NK-92 (cell line): ENCODE data around the gene GTPBP3.

Source experiments
- DNase-seq: peaks from one replicate; lab custom pipeline; 2025; ENCODE audit not compliant: unreplicated experiment; lab: John Stamatoyannopoulos, UW

GTPBP3 gene

DNA sequence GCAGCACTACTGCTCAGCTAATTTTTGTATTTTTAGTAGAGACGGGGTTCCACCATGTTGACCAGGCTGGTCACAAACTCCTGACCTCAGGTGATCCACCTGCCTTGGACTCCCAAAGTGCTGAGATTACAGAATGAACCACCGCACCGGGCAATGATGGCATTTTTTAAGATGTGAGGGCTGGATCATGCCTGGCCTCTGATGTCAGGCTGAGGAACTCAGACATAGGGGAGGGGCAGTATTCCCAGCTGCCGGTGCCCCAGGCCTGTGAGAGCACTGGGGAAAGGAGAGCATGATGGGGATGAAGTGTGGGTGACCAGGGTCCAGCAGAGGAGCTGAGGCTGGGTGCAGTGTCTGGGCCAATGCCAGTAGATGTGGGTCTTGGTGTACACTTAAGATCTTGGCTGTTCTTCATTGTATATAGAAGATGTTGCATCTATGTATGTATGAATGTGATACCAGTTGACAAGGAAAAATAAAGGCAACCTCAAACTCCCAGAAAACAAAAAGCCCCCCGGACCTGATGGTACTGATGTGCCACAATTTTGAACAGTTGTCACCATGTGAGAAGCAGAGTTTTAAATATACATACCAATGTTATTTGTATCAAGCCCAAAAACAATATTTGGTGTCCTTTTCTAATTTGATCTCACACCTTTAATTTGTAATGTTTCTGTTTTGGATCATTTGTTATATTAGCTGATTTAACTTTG is 43.2 kb downstream of the GTPBP3 start:
- DNase-seq: no peak

DNA sequence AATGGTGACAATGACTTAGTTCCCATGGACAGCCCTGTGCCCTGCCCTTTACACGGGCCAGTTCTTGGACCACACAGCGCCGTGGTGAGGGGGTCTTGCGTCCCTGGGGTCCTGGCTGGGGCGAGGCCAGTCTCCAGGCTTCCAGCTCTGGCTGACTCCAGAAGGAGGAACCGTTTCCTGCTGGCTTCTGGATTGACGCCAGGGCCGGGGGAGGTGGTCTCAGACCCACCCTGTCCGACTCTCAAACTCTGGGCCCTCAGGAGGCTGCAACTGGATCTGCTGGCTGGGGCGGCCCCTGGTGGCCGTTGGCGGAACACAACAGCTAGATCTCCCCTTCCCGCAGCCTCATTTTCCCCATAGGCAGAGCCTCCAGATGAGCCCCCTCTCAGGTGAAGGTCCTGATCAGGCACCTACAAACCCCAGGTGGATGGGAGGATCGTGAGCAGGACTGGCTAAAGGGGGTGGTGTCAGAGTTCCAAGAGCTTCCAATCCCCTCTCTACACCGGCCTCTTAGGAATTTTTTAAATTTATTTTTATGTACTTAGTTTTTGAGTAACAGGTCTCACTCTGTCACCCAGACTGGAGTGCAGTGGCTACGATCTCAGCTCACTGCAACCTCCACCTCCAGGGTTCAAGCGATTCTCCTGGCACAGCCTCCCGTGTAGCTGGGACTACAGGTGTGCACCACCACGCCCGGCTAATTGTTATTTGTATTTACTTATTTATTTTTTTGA is 48.7 kb downstream of the GTPBP3 start:
- no peak for DNase-seq

DNA sequence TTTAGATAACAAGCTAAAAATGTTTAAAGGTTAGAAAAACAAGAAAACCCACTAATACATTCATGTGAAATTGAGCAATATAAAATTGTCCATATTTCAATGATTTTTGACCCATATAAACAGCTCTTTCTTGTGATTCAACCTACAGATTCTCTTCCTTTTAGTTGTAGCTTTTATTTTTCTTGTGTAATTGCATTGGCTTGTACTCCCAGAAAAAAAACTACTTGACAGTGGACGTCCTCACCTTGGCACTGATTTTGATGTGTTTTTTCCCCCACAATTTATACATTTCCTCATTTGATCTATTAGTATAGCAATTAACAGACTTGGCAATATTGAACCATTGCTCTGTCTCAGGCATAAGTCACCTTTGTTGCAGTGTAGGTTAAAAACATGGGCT is 51.9 kb downstream of the GTPBP3 start:
- no peak for DNase-seq

DNA sequence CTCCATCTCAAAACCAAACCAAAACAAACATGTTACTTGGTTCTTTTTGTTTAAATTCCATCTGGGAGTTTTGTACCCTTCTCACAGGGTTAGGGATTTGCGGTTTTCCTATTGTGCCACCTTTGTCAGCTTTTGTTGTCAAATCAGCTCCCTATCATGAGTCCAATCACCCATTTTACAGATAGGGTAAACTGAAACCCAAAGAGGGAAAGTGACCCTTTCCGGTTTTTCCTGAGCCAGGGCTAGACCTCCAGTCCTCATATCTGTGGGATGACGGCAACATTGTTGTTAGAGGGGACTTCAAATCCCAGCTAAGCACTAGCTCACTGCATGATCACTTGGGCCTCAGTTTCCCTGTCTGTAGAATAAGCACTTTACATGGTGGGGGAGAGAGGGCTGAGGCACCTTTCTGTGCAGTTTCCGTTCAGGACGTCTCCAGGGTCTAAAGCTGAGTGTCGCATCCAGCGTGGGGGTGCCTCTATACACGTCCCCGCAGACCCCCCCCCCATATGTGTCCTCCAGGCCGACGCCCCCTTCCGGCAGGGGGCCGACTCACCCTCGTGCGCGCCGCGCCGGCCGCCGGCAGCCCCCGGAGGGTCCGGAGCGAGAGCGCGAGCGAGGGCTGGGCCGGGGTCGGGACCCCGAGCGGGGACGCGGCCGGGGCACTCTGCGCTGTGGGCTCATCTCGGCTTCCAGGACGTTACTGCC is 52.8 kb downstream of the GTPBP3 start:
- DNase-seq: no peak

DNA sequence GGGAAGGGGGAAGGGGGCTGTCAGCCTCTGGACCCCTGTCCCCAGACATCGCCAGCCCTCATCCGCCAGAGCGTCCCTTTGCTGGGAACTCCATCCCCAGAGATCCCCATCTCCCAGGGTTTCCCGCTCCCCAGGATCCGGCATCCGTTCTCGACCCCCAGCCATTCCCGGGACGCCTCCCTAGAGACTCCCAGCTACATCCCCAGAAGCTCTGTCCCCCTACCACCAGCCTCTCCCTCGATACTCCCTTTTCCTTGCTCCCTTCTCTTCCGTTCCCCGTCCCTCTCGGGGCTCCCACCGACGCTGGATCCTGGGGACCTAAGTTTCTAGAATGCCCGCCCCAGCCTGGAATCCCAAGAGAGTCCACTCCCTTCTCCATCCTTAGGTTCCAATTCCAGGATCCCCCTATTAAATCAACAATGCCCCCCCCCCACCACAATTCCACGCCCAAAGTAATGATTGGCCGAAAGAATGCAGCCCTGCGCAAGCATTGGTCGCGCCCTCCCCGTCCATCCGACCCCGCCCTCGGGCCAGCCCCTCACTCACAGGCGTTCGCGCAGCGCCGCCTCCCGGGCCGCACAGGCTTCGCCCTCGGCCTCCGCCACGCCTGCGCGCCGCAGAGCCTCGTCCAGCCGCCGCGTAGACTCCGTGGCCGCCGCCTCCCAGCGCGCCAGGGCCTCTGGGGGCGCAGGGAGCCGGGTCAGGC is 53.5 kb downstream of the GTPBP3 start:
- DNase-seq: no peak

DNA sequence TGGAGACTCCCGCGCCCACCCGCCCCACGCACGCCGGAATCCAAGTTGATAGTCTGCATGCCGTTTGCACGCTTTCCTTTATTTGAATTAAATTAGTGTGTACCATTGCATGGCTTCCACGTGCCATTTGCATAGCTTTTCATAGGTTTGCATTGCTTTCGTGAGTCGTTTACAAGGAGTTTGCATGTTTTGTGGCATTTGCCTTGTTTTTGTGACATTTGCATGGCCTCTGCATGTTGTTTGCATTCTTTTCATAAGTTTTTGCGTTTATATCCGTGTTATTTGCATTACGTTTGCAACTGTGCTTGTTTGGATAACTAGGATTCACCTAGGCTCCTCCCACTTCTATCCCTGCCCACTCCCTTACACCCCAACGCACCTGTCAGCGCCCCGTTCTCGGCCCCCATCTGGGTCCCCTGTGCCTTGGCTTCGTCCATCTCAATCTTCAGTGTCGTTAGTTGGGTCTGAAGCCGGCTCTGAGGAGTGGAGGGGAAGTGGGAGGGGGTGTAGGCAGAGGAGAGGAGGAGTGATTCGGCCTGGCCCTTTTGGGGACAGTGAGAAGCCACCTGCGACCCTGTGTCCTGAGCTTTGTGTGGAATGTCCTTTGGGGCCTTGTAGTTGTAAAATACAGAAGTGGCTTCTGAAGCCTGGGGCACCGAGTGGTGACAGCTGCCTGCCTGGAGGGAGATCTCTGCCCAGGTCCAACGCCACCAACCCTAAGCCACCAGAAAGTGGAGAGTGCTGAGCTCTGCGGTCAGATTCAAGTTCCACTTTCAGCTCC is 54.2 kb downstream of the GTPBP3 start:
- DNase-seq: no peak
